GM12891 (cell line): ENCODE measurements around the gene FBXO21.
"Not testable (repeated sequence)": the region's sequence is repeated elsewhere in the genome, so short reads cannot be mapped to it uniquely, and the experiment has no call there.

Experiments
- DNase-seq: peaks from one replicate; pipeline ENCODE4 v3.0.0; 2011; ENCODE audit warnings: low spot score; ENCODE audit not compliant: insufficient read length
- FAIRE-seq: peaks from 2 replicates; lab custom pipeline; 2011; peaks lifted over from hg19 to GRCh38; lab: Jason Lieb, UNC
- PAX5 ChIP-seq: IDR thresholded peaks from 2 replicates; pipeline ENCODE4 v1.6.1; 2011; ENCODE audit warnings: low read length, moderate library complexity, mild to moderate bottlenecking; ENCODE audit not compliant: insufficient read depth, severe bottlenecking
- POLR2A ChIP-seq: IDR thresholded peaks from 2 replicates; pipeline ENCODE4 v1.6.1; 2011; ENCODE audit warnings: low read depth, low read length, control low read depth
- POLR2AphosphoS5 ChIP-seq: IDR thresholded peaks from 2 replicates; pipeline ENCODE4 v1.6.1; 2011; ENCODE audit warnings: low read depth, low read length, control low read depth
- POU2F2 ChIP-seq: IDR thresholded peaks from 2 replicates; pipeline ENCODE4 v1.6.1; 2011; ENCODE audit warnings: low read depth, mild to moderate bottlenecking, control low read depth, low read length, moderate library complexity
- SPI1 ChIP-seq: IDR thresholded peaks from 2 replicates; pipeline ENCODE4 v1.6.1; 2011; ENCODE audit warnings: low read depth, low read length, control low read depth
- TAF1 ChIP-seq: IDR thresholded peaks from 2 replicates; pipeline ENCODE4 v1.6.1; 2011; ENCODE audit warnings: low read depth, low read length, control low read depth

FBXO21 gene

GRCh38 chr12:117101953-117102799 lies 88.1 kb downstream of the FBXO21 start:
- FAIRE-seq, result no peak
- DNase-seq, result no peak
- TF ChIP-seq POU2F2 (no peak), POLR2AphosphoS5 (no peak), SPI1 (no peak), POLR2A (no peak), PAX5 (no peak), TAF1 (no peak)

- TF ChIP-seq POU2F2 (no peak), POLR2AphosphoS5 (no peak), PAX5 (no peak), SPI1 (no peak)
- FAIRE-seq, result no peak
- no peak for DNase-seq
Observed at GRCh38 chr12:117100851-117101673, 89.2 kb downstream of the FBXO21 start.

- DNase-seq, result no peak
- FAIRE-seq, result no peak
- TF ChIP-seq TAF1 (no peak), PAX5 (no peak), POLR2A (no peak), POU2F2 (no peak), POLR2AphosphoS5 (no peak), SPI1 (no peak)
Observed at GRCh38 chr12:117100251-117100650, 90.0 kb downstream of the FBXO21 start.

DNA sequence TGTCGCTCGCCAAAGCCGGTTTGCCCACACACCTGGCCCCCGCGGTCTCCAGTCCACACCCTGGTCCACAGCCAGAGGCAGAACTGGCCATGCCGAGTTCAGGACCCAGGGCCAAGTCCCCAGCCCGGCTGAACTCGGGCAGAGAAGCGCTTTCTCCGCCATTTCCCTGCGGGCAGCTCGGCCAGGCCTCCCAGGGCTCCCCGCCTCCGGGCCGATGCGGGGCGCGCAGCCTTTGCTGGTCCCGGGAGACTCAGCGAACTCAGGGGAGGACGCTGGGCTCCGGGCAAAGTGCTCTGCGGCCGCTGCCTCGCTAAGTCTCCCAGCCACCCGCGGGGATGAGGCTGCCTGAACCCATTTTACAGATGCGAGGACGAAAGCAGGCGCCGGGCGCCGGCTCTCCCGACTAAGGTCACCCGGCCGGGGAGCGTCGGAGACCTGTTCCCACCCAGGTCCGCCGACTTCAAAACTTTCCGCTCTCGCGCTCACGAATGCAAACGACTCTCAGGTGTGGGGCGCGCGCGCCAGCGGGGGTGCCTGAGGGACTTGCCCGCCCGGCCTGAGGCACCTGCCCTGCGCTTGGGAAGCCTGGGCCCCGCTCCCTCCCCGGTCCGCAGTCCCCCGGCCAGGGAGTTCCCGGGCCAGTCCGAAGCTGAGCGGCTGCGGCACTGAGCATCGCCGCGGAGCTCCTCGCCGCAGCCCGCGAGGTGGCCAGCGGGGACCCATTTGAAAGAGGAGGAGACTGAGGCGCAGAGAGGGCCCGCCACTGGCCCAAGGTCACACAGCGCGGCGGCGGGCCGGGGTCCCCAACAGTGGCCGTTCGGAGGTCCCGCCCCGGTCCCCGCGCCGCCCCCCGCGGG lies 91.7 kb downstream of the FBXO21 start:
- FAIRE-seq (no peak), DNase-seq (peak; percentile 58)
- TF ChIP-seq PAX5, result no peak
- TF ChIP-seq TAF1, result no peak
- no peak for TF ChIP-seq SPI1
- no peak for TF ChIP-seq POLR2A
- no peak for TF ChIP-seq POLR2AphosphoS5

- DNase-seq (no peak), FAIRE-seq (no peak)
- no peak for TF ChIP-seq SPI1
- TF ChIP-seq TAF1, result no peak
- TF ChIP-seq PAX5, result no peak
- no peak for TF ChIP-seq POLR2A
- TF ChIP-seq POLR2AphosphoS5, result no peak
- TF ChIP-seq POU2F2, result no peak
Observed at GRCh38 chr12:117098024-117098360, 92.3 kb downstream of the FBXO21 start.

- DNase-seq (no peak), FAIRE-seq (no peak)
- TF ChIP-seq SPI1 (no peak), TAF1 (no peak), POLR2AphosphoS5 (no peak), POLR2A (no peak), POU2F2 (no peak), PAX5 (no peak)
Observed at GRCh38 chr12:117097159-117097558, 93.1 kb downstream of the FBXO21 start.

DNA sequence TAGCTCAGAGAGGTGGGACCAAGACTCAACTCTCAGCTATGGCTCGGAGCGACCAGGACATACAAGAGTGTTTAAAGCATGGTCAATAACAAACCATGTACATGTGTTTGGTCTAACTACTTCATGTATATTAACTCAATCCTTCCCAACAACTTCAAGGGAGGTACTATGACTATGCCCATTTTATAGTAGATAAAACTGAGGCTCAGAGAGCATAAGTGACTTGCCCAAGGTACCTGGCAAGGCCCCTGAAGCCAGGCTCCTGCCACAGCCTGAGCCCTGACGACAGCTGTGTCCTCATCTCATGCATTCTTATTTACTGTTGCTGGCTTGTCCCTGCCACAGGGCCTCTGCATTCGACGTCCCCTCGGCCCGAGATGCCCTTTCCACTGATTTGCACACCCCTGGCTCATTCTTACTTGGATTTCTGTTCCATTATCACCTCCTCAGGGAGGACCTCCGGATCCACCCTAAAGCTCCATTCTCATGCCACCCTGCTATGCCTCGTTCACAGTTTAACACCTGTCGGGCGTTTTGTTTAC lies 93.7 kb downstream of the FBXO21 start:
- TF ChIP-seq SPI1 (no peak), POU2F2 (no peak), PAX5 (no peak), POLR2AphosphoS5 (no peak), POLR2A (no peak), TAF1 (no peak)
- FAIRE-seq (no peak), DNase-seq (no peak)

- not testable (repeated sequence) for FAIRE-seq, DNase-seq
Observed at GRCh38 chr12:117095191-117095590, 95.1 kb downstream of the FBXO21 start.
